T-helper 1 cell treated with Interleukin-12 subunit alpha and Interleukin-12 subunit beta and Interleukin-4 antibody, amounts not matched to agents 30 ng/mL and 1 ng/mL, for 36 hours (primary cell): ENCODE data around the gene SLC25A4. TPM values are rescaled to one million over a fixed set of nuclear protein-coding genes. Genes with fewer than 3 reads are reported as not detected.
"Not testable (repeated sequence)": the region's sequence is repeated elsewhere in the genome, so short reads cannot be mapped to it uniquely, and the experiment has no call there.

Source experiments
- intact Hi-C: fragments of 100-400 bp; cut with micrococcal nuclease; formaldehyde crosslinking; loops from one replicate; pipeline ENCODE4 v1.15.1; 2024
- total RNA-seq: library from RNA; stranded (reverse); gene quantifications from 2 replicates; pipeline ENCODE4 v1.2.3, GENCODE V29; 2022

The SLC25A4 gene
- total RNA-seq, 1 donor from 2014 or later = 1.5 TPM

GRCh38 chr4:185171373-185172071, 28.5 kb downstream of the SLC25A4 start:
- intact Hi-C loops = no loop called here

DNA sequence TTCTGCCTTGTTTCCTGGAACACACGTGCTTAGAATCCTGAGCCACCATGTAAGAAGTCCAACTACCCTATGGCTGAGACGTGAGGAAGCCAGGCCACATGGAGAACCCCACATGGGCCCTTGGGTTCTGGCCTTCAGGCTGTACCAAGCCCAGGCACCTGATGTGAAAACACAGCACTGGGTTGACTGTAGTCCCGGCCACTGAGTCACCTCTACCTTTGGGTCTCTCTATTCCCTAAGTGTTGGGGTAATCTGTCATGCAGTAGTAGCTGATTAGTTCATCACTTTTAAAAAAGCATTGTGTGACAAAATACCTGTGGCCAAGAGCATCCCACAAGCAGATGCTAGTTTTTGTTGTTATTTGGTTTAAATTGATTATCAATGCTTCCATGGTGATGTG, 36.4 kb downstream of the SLC25A4 start:
- intact Hi-C loops = no loop called here

DNA sequence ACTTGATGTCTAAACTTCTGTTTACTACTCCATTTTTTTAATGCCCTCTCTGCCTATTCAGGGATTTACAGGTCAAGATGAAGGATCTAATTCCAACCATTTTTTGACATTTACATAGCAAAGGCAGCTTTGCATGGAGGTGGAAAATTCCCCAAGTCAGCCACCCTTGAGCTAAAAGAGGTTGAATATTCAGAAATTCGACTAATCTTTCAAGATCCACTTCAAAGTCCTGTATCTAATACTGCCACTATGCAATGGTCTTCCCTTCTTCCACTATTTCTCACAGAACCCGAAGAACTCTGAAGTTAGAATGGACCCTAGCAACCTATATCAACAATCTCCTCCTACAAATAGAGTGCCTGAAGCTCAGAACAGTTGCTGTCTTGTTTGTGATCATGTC, 39.2 kb downstream of the SLC25A4 start:
- intact Hi-C loops = loop anchor here (5.0 kb wide), 1 partner anchor 435 kb away; no protein-coding TSS in a partner anchor

DNA sequence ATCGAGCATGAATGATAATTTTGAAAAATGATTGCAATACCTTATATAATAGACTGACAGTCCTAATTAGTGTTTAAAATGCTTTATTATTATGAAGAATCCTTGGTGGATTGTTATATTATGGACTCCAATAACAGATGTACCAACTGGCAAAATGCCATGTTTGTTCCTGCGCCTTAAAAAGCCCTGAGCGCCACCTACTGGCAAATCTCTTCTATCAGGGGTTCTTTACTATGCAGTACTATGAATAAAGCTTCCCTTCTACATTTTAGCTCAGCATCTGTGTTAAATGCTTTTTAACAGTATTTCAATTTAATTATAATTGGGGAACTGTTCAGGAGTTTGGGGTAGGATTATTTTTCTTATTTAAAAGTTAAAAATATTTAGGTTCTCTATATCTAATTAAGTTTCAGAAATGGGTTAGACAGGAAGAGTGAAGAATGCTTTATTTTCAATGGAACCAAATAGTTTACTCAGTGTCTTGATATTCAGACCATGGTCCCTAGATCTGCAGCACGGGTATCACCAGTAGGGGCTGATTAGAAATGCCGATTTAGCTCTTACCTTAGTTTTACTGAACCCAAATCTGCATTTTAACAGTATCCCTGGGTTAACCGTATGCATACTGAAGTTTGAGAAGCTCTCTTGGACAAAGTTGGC, 40.7 kb downstream of the SLC25A4 start:
- intact Hi-C loops = loop anchor here (1.0 to 5.0 kb wide), 8 partner anchors 18 to 436 kb away; no protein-coding TSS in a partner anchor

DNA sequence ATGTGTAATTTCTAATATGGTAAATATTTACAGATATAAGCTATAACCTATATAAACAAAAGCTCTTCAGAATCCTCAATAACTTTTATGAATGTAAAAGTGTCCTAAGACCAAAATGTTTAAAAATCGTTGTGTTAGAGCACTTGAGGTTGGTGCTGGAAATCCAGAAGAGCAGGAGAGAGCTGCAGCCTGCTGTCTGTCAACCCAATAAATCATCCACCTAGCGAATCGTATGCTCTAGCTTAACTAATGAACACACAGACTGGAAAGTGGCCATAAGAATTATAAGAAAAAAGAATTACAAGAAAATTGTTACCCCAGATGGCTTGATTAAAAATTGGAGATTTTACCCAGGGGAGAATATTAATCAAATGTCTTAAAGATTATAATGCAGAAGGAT, 43.7 kb downstream of the SLC25A4 start:
- intact Hi-C loops = no loop called here

GRCh38 chr4:185189606-185190305, 46.7 kb downstream of the SLC25A4 start:
- intact Hi-C loops = no loop called here

- intact Hi-C loops = no loop called here
Observed at GRCh38 chr4:185190306-185190856, 47.3 kb downstream of the SLC25A4 start.

DNA sequence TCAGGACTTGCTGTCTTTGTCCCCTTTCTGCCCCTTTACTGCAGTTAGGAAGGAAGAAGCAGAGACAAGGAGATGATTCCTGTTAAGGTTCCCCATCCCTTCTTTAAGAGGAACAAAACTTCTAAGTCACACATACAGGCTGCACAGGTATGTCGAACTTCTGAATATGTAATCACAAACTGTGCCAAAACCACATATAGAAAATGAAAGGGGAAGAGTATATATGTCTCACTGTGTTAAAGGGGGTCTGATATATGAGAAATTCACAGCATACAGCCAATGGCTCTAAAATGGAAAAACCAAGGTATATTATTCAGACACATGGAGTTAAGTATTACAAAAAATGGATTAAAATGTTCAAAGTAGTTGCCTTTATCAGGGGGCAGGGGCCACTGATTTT, 49.0 kb downstream of the SLC25A4 start:
- intact Hi-C loops = no loop called here

DNA sequence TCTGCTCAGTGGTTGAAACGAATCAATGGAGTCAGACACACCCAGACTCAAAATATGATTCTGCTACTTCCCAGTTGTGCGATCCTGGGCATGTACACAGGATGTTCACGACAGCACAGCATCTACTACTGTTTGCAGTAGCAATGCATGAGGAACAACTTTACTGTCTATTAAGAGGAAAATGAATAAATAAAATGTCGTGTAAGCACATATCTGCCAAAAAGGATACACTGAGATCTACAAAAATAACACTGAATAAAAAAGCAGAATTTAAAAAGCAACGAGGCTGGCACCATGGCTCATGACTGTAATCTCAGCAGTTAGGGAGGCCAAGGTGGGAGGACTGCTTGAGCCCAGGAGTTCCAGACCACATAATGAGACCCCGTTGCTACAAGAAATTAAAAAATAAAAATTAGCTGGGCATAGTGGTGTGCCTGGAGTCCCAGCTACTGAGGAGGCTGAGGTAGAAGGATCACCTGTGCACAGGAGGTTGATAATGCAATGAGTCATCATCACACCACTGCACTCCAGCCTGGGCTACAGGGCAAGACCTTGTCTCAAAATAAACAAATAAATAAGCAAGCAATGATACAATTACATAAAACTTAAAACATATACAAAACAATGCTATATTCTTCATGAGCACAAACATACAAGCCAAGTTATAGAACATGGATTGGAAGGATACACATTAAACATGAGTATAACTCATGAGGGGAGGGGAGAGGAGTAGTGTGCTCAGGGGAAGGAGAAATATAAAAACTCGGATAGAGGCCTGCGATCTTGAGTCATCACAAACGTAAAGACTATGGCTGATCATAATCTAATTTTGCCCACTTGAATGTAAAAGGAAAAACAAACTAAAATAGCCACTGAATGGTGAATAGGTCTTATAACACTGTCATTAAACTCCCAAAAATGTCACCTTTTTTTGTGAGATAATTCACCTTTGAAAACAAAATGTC, 52.1 kb downstream of the SLC25A4 start:
- intact Hi-C loops = no loop called here

DNA sequence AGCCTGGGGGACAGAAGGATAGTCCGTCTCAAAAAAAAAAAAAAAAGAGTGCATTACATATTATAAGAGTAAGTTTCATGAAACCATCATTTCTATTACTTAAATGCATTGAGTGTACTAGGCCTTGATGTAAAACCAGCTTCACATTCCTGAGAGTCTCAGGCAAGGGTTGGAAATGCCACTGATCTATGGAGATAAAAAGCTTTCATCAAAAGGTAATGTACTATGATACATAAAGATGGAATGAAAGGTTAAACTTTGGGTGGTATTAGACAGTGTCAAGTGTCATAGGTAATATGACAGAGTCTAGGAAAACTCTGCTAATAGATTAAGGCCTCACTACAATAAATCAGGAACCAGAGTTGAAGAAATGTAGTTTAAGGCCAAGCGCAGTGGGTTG, 53.4 kb downstream of the SLC25A4 start:
- intact Hi-C loops = no loop called here

GRCh38 chr4:185198189-185198588, 55.1 kb downstream of the SLC25A4 start:
- intact Hi-C loops = not testable (repeated sequence)

Other genes starting within 250 kb of the SLC25A4 start
- not detected in 2 replicates for gene HELT, start 124.8 kb upstream of the SLC25A4 start, total RNA-seq
- 30.2 and 31.3 TPM in 2 replicates for gene CFAP97, start 60.7 kb downstream of the SLC25A4 start, total RNA-seq
- gene SNX25, start 66.3 kb downstream of the SLC25A4 start, total RNA-seq = 19.7 and 20.4 TPM in 2 replicates